Epithelial cell of esophagus (primary cell): ENCODE results near the gene TAOK2.
"Not testable (repeated sequence)": the region's sequence is repeated elsewhere in the genome, so short reads cannot be mapped to it uniquely, and the experiment has no call there.

Source experiments
- DNase-seq: peaks from one replicate; pipeline ENCODE4 v3.0.0; 2010; ENCODE audit warnings: low read depth
- H3K4me3 ChIP-seq: 2 replicates; pipeline ENCODE4 v1.5.1; 2011; ENCODE audit warnings: mild to moderate bottlenecking, low read length, control low read depth
- TF ChIP-seq, protein P1 (sequence below): IDR thresholded peaks from 2 replicates; pipeline ENCODE4 v1.5.1; 2011; ENCODE audit warnings: low read depth, mild to moderate bottlenecking, low read length, control low read depth, inconsistent platforms; ENCODE audit not compliant: insufficient read depth; ENCODE audit errors: missing control alignments

Gene TAOK2

DNA sequence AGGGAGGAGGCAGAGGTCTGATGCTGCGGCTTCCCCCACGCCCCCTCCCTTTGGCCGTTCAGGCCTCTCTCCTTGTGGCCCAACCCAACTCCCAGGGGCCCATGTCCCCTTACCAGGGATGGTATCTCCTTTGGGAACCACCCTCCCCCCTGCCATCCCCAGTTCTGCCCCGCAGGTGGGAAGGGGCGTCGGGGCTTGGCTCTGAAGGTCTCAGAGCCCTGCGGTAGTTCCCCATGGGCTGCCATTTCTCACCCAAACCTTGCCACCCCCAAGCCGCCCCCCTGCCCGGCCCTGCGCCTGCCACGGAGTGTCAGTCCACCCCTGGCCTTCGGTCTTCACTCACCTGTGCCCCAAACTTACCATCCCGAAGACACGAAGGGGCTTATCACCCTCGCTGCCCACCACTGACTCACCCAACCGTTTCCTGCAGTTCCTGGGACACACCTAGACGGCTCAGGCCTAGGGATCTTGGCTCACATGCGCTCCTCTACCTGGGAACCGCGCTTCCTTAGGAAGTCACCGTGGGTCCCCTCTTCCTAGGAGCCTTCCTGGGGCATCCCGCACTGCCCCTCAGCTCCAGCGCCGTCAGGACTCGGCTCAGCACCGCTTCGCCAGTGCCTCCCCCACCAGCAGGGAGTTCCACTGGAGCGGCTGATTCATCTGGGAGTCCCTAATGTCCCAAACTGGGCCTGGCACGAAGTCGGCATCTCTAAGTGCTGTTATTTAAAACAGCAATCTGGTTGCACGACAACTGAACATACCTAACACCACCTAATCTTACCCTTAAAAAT is 38.2 kb downstream of the TAOK2 start:
- no peak for DNase-seq
- no peak overlapping the region for H3K4me3 ChIP-seq
- TF ChIP-seq, protein P1, sequence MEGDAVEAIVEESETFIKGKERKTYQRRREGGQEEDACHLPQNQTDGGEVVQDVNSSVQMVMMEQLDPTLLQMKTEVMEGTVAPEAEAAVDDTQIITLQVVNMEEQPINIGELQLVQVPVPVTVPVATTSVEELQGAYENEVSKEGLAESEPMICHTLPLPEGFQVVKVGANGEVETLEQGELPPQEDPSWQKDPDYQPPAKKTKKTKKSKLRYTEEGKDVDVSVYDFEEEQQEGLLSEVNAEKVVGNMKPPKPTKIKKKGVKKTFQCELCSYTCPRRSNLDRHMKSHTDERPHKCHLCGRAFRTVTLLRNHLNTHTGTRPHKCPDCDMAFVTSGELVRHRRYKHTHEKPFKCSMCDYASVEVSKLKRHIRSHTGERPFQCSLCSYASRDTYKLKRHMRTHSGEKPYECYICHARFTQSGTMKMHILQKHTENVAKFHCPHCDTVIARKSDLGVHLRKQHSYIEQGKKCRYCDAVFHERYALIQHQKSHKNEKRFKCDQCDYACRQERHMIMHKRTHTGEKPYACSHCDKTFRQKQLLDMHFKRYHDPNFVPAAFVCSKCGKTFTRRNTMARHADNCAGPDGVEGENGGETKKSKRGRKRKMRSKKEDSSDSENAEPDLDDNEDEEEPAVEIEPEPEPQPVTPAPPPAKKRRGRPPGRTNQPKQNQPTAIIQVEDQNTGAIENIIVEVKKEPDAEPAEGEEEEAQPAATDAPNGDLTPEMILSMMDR, result no peak

- DNase-seq, H3K4me3 ChIP-seq: not testable (repeated sequence)
Measured at GRCh38 chr16:30012598-30012997, 38.9 kb downstream of the TAOK2 start.

DNA sequence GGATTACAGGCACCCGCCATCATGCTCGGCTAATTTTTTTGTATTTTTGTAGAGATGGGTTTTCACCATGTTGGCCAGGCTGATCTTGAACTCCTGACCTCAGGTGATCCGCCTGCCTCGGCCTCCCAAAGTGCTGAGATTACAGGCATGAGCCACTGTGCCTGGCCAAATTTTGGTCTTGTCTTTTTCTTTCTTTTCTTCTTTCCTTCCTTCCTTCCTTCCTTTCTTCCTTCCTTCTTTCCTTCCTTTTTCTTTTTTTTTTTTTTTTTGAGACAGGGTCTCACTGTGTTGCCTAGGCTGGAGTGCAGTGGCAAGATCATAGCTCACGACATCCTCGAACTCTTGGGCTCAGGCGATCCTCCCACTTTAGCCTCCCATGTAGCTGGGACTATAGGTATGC is 41.8 kb downstream of the TAOK2 start:
- DNase-seq, H3K4me3 ChIP-seq: not testable (repeated sequence)

GRCh38 chr16:30016555-30017276 is 43.0 kb downstream of the TAOK2 start:
- TF ChIP-seq, protein P1, result no peak
- no peak overlapping the region for H3K4me3 ChIP-seq
- DNase-seq, result no peak

GRCh38 chr16:30017277-30017656 is 43.6 kb downstream of the TAOK2 start:
- TF ChIP-seq, protein P1, result no peak
- no peak for DNase-seq
- no peak overlapping the region for H3K4me3 ChIP-seq

GRCh38 chr16:30017937-30018336 is 44.3 kb downstream of the TAOK2 start:
- DNase-seq, H3K4me3 ChIP-seq: not testable (repeated sequence)

DNA sequence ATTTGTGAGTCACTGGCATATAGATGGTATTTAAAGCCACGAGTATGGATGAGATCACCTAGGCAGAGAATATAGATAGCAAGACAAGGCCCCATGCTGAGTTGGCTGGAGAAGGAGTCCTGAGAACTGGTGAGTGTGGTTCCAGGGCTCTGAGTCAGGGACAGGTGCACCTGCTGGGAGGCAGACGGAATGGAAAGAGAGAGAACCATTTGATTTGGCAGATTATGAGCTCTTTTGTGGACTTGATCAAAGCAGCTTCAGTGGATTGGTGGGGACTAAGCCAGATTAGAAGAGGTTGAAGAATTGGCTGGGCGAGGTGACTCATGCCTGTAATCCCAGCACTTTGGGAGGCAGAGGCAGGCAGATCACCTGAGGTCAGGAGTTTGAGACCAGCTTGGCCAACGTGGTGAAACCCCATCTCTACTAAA is 45.1 kb downstream of the TAOK2 start:
- DNase-seq, result peak; percentile 61
- TF ChIP-seq, protein P1, result no peak
- no peak overlapping the region for H3K4me3 ChIP-seq

DNA sequence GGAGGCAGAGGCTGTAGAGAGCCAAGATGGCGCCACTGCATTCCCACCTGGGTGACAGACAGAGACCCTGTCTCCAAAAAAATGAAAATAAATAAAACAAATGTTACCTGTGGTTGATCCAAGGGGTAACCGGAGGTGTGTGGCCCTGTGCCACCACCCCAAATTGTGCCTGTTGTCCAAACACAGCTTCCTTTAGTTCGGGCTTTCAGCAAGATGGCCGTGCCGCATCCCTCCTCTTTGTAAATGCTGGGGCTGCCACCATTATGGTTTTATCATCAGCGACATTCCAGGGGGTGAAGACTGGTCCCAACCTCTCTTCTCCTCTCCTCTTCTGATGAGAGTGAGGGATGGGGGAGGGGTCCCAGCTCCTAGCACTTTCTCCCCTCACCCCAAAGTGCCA is 49.2 kb downstream of the TAOK2 start, which contains the start of gene C16orf92:
TSS of gene C16orf92 (plus strand) at position 312 of the 400 bp plus-strand sequence. CDS start 143 bp downstream, outside the sequence.
- TF ChIP-seq, protein P1, result no peak
- no peak within 1 kb of the TSS for H3K4me3 ChIP-seq
- no peak for DNase-seq
